GM10248 (cell line): ENCODE measurements around the gene TNIP1.

Source experiments
- CTCF ChIA-PET: fragments of 300-600 bp; sonication (Branson Sonifier 250); formaldehyde crosslinking; extraction: SDS; loops from one replicate; lab custom pipeline; 2021; ENCODE audit warnings: antibody characterized with exemption; lab: Yijun Ruan, JAX
- POLR2A ChIA-PET: fragments of 350-650 bp; sonication (Branson Sonifier 250); formaldehyde crosslinking; extraction: SDS; loops from one replicate; lab custom pipeline; 2020; ENCODE audit warnings: antibody characterized with exemption; lab: Yijun Ruan, JAX
- DNase-seq: peaks from one replicate; pipeline ENCODE4 v3.0.0; 2012; ENCODE audit errors: extremely low spot score
- TF ChIP-seq, protein P1 (sequence below): IDR thresholded peaks from 2 replicates; pipeline ENCODE4 v1.5.1; 2012; ENCODE audit warnings: mild to moderate bottlenecking, low read depth; ENCODE audit errors: extremely low read depth, missing control alignments, control extremely low read depth

Gene TNIP1

DNA sequence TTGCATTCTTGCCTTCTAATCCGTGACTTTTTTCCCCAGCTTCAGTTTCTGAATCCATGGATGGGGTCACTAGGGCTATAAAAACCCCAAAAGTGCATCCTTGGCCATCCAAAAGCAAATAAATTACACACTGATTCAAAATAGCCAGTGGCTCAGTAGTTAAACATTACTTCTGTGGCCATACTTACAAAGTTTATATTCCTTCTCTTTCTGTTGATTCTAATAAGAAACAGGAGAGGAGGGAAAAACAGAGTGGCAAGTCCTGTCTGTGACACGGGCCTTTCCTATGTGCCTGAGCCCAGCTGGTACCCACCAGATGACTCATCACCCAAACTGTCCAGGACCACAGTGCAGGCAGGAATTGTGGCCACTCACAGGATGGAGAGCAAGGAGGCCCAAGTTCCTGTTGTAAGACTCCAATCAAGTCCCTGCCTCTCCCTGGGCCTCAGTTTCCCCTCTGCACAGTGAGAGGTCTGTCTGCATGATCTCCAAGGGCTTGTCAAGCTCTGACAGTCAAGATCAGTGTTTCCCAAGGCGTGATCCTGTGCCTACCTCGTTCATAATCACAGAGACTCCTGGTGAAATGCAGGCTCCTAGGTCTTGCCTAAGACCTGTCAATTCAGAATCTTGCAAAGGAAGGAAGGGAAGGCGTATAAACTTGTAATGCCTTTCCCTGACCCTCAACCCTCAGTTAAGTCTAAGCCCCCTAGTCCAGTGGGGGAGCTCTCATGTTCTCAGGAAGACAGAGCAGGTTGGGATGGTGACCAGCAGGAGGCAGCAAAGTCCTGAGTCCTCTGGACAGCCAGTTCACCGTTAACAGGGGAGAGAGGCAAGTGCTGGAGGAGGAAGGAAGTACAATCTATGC is 29.5 kb downstream of the TNIP1 start:
- DNase-seq, result peak; percentile 79
- ChIA-PET CTCF (interaction anchor here (0.7 to 9.7 kb wide), 42 partner anchors 9 to 493 kb away, joined by 3 to 325 read pairs (median 5); partner anchors contain the start of genes ANXA6, CCDC69, RBM22 and TNIP1), POLR2A (interaction anchor here (1.2 kb wide), 1 partner anchor 201 kb away, joined by 3 read pairs; the partner anchor contains the start of gene GM2A)
- TF ChIP-seq, protein P1, sequence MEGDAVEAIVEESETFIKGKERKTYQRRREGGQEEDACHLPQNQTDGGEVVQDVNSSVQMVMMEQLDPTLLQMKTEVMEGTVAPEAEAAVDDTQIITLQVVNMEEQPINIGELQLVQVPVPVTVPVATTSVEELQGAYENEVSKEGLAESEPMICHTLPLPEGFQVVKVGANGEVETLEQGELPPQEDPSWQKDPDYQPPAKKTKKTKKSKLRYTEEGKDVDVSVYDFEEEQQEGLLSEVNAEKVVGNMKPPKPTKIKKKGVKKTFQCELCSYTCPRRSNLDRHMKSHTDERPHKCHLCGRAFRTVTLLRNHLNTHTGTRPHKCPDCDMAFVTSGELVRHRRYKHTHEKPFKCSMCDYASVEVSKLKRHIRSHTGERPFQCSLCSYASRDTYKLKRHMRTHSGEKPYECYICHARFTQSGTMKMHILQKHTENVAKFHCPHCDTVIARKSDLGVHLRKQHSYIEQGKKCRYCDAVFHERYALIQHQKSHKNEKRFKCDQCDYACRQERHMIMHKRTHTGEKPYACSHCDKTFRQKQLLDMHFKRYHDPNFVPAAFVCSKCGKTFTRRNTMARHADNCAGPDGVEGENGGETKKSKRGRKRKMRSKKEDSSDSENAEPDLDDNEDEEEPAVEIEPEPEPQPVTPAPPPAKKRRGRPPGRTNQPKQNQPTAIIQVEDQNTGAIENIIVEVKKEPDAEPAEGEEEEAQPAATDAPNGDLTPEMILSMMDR, result peak; percentile 76

DNA sequence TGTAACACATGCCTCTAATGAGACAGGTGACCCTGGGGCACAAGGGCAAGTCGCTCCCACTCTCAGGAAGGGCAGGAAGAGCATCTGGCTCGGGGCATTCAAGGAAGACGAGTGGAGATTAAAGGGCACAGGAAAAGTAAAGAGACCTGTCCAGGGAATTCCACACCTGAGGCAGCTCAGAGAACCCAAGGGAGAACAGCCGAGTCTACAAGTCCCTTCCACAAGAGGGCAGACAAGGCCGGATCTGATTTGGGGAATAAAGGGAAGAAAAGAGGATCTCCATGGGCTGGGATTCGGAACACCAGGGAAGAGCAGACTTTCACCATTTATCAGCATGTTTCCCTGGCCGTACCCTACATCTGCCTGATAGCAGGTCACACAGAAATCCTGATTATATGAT is 32.3 kb downstream of the TNIP1 start:
- TF ChIP-seq, protein P1, result no peak
- CTCF ChIA-PET, result interaction anchor here (0.7 to 9.7 kb wide), 25 partner anchors 12 to 260 kb away, joined by 3 to 325 read pairs (median 4); partner anchors contain the start of genes ANXA6 and TNIP1
- DNase-seq, result no peak
- POLR2A ChIA-PET, result interaction anchor here (0.7 kb wide), 1 partner anchor 204 kb away, joined by 3 read pairs; no protein-coding TSS in a partner anchor

- TF ChIP-seq, protein P1, result peak; percentile 67
- peak; percentile 43 for DNase-seq
- ChIA-PET CTCF (interaction anchor here (0.7 to 9.7 kb wide), 25 partner anchors 12 to 259 kb away, joined by 3 to 325 read pairs (median 4); partner anchors contain the start of genes ANXA6 and TNIP1), POLR2A (interaction anchor here (0.7 kb wide), 1 partner anchor 205 kb away, joined by 3 read pairs; no protein-coding TSS in a partner anchor)
Observed at GRCh38 chr5:151047814-151048425, 32.9 kb downstream of the TNIP1 start.

DNA sequence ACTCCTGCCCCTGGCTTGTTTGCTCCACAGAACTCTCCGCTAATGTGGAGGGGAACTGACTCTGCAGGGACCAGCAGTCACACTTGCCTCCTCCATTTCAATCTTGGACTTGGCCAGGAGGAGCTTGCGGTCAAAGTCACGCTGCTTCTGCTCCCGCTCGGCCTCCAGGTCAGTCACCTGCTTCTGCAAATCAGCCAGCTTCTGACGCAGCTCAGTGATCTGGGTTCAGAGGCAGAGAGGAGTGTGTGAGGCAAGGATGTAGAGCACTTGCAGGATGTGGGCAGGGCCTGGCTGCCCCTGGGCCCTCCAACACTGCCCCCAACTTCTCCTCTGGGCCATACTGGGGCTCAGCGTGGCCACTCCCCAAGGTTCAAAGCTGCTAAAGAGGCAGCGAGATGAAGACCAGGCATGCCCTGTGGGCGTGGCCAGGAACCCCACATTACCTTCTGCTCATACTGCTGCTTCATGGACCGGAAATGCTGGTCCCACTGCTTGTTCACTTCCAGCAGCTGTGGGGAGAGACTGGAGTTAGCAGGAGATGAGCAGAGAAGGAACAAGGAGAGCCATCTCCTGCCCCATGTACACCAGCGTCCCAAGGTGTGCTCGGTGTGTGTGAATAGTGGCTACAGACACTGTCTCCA is 38.3 kb downstream of the TNIP1 start:
- POLR2A ChIA-PET, result no interaction called here

DNA sequence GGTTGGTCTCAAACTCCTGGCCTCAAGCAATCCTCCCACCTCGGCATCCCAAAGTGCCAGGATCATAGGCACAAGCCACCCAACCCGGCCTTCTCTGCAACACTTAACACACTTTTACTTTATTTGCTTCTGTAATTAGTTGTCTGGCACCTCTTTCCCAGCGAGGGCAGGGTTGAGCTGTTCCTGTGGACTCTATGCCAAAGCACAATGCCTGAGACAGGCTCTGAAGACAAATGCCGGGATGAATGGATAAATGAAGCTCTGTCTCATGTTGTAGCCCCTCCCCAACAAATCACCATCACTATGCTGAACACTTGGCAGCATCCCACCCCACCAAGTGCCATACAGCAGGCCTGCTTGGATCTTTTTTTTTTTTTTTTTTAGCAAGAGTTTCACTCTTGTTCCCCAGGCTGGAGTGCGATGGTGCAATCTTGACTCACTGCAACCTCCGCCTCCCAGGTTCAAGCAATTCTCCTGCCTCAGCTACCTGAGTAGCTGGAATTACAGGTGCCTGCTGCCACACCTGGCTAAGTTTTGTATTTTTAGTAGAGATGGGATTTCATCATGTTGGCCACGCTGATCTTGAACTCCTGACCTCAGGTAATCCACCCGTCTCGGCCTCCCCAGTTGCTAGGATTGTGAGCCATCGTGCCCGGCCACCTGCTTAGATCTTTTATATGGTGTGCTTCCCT is 39.1 kb downstream of the TNIP1 start:
- CTCF ChIA-PET, result interaction anchor here (0.7 to 13.6 kb wide), 5 partner anchors 9 to 274 kb away, joined by 3 to 108 read pairs (median 8); no protein-coding TSS in a partner anchor
- POLR2A ChIA-PET, result interaction anchor here (0.7 kb wide), 1 partner anchor 1241 kb away, joined by 6 read pairs; no protein-coding TSS in a partner anchor
- TF ChIP-seq, protein P1, result no peak
- DNase-seq, result no peak

More for the DNA sequence above, 38.3 kb downstream of the TNIP1 start:
- TF ChIP-seq, protein P1, result no peak
- CTCF ChIA-PET, result interaction anchor here (0.7 to 13.6 kb wide), 4 partner anchors 8 to 274 kb away, joined by 3 to 108 read pairs (median 10); no protein-coding TSS in a partner anchor
- DNase-seq, result no peak
